ENCODE data around the gene PARD3. TPM values are rescaled to one million over a fixed set of nuclear protein-coding genes. Genes with fewer than 3 reads are reported as not detected.

PARD3 gene
- total RNA-seq, 3 donors from 2014 or later = 48.2 to 93.7 (median 60.6) TPM

GRCh38 chr10:34187201-34187600, 627.9 kb downstream of the PARD3 start:
- intact Hi-C loops (cut with DNase I; ENCODE audit: low total_unique reads) = no loop called here
- H3K9me3 ChIP-seq = no peaks in the 10 kb centered on the region
- no peaks in the 10 kb centered on the region for H3K36me3 ChIP-seq
- H3K4me3 ChIP-seq = no peak overlapping the region
- no peak for DNase-seq (ENCODE audit: low spot score in 2 of 2)
- no peak overlapping the region for H3K27ac ChIP-seq
- H3K4me1 ChIP-seq = peaks cover 0 to 7% of the 10 kb centered on the region in 2 donors
- no peaks in the 10 kb centered on the region for H3K27me3 ChIP-seq
- TF ChIP-seq POLR2A (IDR thresholded peaks at IDR 0.05) (no peak), POLR2AphosphoS5 (IDR thresholded peaks at IDR 0.05) (no peak), CTCF (IDR thresholded peaks at IDR 0.05) (no peak)

- no peak overlapping the region for H3K4me3 ChIP-seq
- TF ChIP-seq CTCF (IDR thresholded peaks at IDR 0.05) (no peak), POLR2A (IDR thresholded peaks at IDR 0.05) (no peak), POLR2AphosphoS5 (IDR thresholded peaks at IDR 0.05) (no peak)
- no peaks in the 10 kb centered on the region for H3K9me3 ChIP-seq
- peaks cover 3 to 7% of the 10 kb centered on the region in 2 donors for H3K4me1 ChIP-seq
- no peaks in the 10 kb centered on the region for H3K27me3 ChIP-seq
- H3K36me3 ChIP-seq = no peaks in the 10 kb centered on the region
- intact Hi-C loops (cut with DNase I; ENCODE audit: low total_unique reads) = no loop called here
- no peak for DNase-seq (ENCODE audit: low spot score in 2 of 2)
- H3K27ac ChIP-seq = no peak overlapping the region
Observed at GRCh38 chr10:34186745-34187144, 628.4 kb downstream of the PARD3 start.

- peaks cover 3 to 7% of the 10 kb centered on the region in 2 donors for H3K4me1 ChIP-seq
- TF ChIP-seq POLR2AphosphoS5 (IDR thresholded peaks at IDR 0.05) (no peak), POLR2A (IDR thresholded peaks at IDR 0.05) (no peak), CTCF (IDR thresholded peaks at IDR 0.05) (no peak)
- no peaks in the 10 kb centered on the region for H3K9me3 ChIP-seq
- no peak for DNase-seq (ENCODE audit: low spot score in 2 of 2)
- intact Hi-C loops (cut with DNase I; ENCODE audit: low total_unique reads) = no loop called here
- H3K27me3 ChIP-seq = no peaks in the 10 kb centered on the region
- H3K4me3 ChIP-seq = no peak overlapping the region
- H3K27ac ChIP-seq = no peak overlapping the region
- no peaks in the 10 kb centered on the region for H3K36me3 ChIP-seq
Observed at GRCh38 chr10:34185998-34186397, 629.1 kb downstream of the PARD3 start.

- TF ChIP-seq POLR2A (IDR thresholded peaks at IDR 0.05) = no peak
- TF ChIP-seq POLR2AphosphoS5 (IDR thresholded peaks at IDR 0.05) = no peak
- no peak for TF ChIP-seq CTCF (IDR thresholded peaks at IDR 0.05)
- intact Hi-C loops (cut with DNase I; ENCODE audit: low total_unique reads) = no loop called here
Observed at GRCh38 chr10:34184939-34185386, 630.1 kb downstream of the PARD3 start.

GRCh38 chr10:34184397-34184796, 630.7 kb downstream of the PARD3 start:
- TF ChIP-seq POLR2A (IDR thresholded peaks at IDR 0.05) (no peak), POLR2AphosphoS5 (IDR thresholded peaks at IDR 0.05) (no peak), CTCF (IDR thresholded peaks at IDR 0.05) (no peak)
- intact Hi-C loops (cut with DNase I; ENCODE audit: low total_unique reads) = no loop called here

More at GRCh38 chr10:34184939-34185386, 630.1 kb downstream of the PARD3 start:
- Histone ChIP-seq H3K4me3 (no peak overlapping the region), H3K4me1 (peaks cover 3 to 7% of the 10 kb centered on the region in 2 donors), H3K27me3 (no peaks in the 10 kb centered on the region), H3K9me3 (no peaks in the 10 kb centered on the region), H3K36me3 (no peaks in the 10 kb centered on the region), H3K27ac (no peak overlapping the region)
- no peak for DNase-seq (ENCODE audit: low spot score in 2 of 2)

More at GRCh38 chr10:34184397-34184796, 630.7 kb downstream of the PARD3 start:
- H3K27me3 ChIP-seq = no peaks in the 10 kb centered on the region
- DNase-seq (ENCODE audit: low spot score in 2 of 2) = no peak
- H3K36me3 ChIP-seq = no peaks in the 10 kb centered on the region
- no peak overlapping the region for H3K4me3 ChIP-seq
- H3K4me1 ChIP-seq = peaks cover 3 to 7% of the 10 kb centered on the region in 2 donors
- no peak overlapping the region for H3K27ac ChIP-seq
- H3K9me3 ChIP-seq = no peaks in the 10 kb centered on the region
